Upper lobe of left lung (tissue), 6 donors: ENCODE measurements around the gene KLHL25. TPM values are rescaled to one million over a fixed set of nuclear protein-coding genes. Genes with fewer than 3 reads are reported as not detected.

Source experiments
- ATAC-seq, 2 donors: fragments of 200-7000 bp; cut with Tn5 transposase; one replicate each; pipeline ENCODE4 v1.9.1; 2022; ENCODE audit warnings: mild to moderate bottlenecking in 2 of 2, moderate library complexity in 2 of 2; ENCODE audit not compliant: low FRiP score in 2 of 2
- DNase-seq, 2 donors: peaks; one replicate each; pipeline ENCODE4 v3.0.0-alpha.2; 2019 to 2020
- H3K27ac ChIP-seq, 4 donors: fragments of 200-600 bp; sonication (generic); one replicate each; pipeline ENCODE4 v1.5.1; 2016 to 2019
- H3K27me3 ChIP-seq, 4 donors: fragments of 200-600 bp; sonication (generic); one replicate each; pipeline ENCODE4 v1.5.1; 2017 to 2019
- H3K36me3 ChIP-seq, 4 donors: fragments of 200-600 bp; sonication (generic); one replicate each; pipeline ENCODE4 v1.5.1; 2016 to 2019
- H3K4me1 ChIP-seq, 4 donors: fragments of 200-600 bp; sonication (generic); one replicate each; pipeline ENCODE4 v1.5.1; 2018 to 2019
- H3K4me3 ChIP-seq, 4 donors: fragments of 200-600 bp; sonication (generic); one replicate each; pipeline ENCODE4 v1.5.1; 2017 to 2019; ENCODE audit warnings: mild to moderate bottlenecking in 2 of 4, moderate library complexity in 1 of 4
- H3K9me3 ChIP-seq, 4 donors: fragments of 200-600 bp; sonication (generic); one replicate each; pipeline ENCODE4 v1.5.1; 2018 to 2019
- EP300 ChIP-seq, 4 donors: sonication (generic); formaldehyde crosslinking; IDR thresholded peaks; one replicate each; pipeline ENCODE4 v1.5.1; 2017; ENCODE audit warnings: antibody characterized with exemption in 4 of 4, control low read depth in 2 of 4
- POLR2A ChIP-seq, 4 donors: fragments of 450-650 bp; IDR thresholded peaks; one replicate each; pipeline ENCODE4 v1.5.1; 2016 to 2017; ENCODE audit warnings: antibody characterized with exemption in 4 of 4, mild to moderate bottlenecking in 2 of 4
- POLR2AphosphoS5 ChIP-seq, 2 donors: sonication (generic); formaldehyde crosslinking; IDR thresholded peaks; one replicate each; pipeline ENCODE4 v1.5.1; 2017; ENCODE audit warnings: antibody characterized with exemption in 2 of 2
- WGBS, 2 donors: methylation state at CpG; one replicate each; pipeline ENCODE4 v1.1.5; 2017 to 2018; 5-methylcytosine and 5-hydroxymethylcytosine counted together
- total RNA-seq, 6 donors: library from RNA; depleted of rRNA in 4 of 6; stranded (reverse); fragments of >200 nt in 4 of 6; gene quantifications; one replicate each; pipeline versions ENCODE4 v1.1.0 to v1.2.1, GENCODE V29; 2016 to 2021
- TF ChIP-seq, protein P1 (sequence below), 6 experiments: fragments of 450-650 bp in 4 of 6; fragments of 200-600 bp in 2 of 6; sonication (generic) in 2 of 6; IDR thresholded peaks; one replicate each; pipeline ENCODE4 v1.5.1; 2016 to 2019; ENCODE audit warnings: antibody characterized with exemption in 6 of 6
- donor health status: DM: no; HTN: no; CAD: no; lungs with moderate emphysema.
- donor health status: DM: no; HTN: yes; CAD: no; lungs with severe emphysema.

Gene KLHL25
- total RNA-seq, 6 donors from 2014 or later, result 3.0 to 24.1 (median 5.6) TPM

GRCh38 chr15:85838655-85839054 is 43.9 kb upstream of the KLHL25 start:
- H3K27ac ChIP-seq, result no peak overlapping the region
- DNase-seq (no peak), ATAC-seq (no peak)
- H3K9me3 ChIP-seq, result no peaks in the 10 kb centered on the region
- WGBS, 2 donors, result 87 to 90% methylated on average over 8 of the region's 8 CpGs
- H3K4me3 ChIP-seq, result no peak overlapping the region
- TF ChIP-seq POLR2AphosphoS5 (IDR thresholded peaks at IDR 0.05), result no peak
- TF ChIP-seq, protein P1, sequence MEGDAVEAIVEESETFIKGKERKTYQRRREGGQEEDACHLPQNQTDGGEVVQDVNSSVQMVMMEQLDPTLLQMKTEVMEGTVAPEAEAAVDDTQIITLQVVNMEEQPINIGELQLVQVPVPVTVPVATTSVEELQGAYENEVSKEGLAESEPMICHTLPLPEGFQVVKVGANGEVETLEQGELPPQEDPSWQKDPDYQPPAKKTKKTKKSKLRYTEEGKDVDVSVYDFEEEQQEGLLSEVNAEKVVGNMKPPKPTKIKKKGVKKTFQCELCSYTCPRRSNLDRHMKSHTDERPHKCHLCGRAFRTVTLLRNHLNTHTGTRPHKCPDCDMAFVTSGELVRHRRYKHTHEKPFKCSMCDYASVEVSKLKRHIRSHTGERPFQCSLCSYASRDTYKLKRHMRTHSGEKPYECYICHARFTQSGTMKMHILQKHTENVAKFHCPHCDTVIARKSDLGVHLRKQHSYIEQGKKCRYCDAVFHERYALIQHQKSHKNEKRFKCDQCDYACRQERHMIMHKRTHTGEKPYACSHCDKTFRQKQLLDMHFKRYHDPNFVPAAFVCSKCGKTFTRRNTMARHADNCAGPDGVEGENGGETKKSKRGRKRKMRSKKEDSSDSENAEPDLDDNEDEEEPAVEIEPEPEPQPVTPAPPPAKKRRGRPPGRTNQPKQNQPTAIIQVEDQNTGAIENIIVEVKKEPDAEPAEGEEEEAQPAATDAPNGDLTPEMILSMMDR (IDR thresholded peaks at IDR 0.05), result no peak
- TF ChIP-seq POLR2A (IDR thresholded peaks at IDR 0.05), result no peak
- no peak for TF ChIP-seq EP300 (IDR thresholded peaks at IDR 0.05)
- H3K36me3 ChIP-seq, result no peaks in the 10 kb centered on the region
- peaks cover 0 to 11% (median 10%) of the 10 kb centered on the region in 4 donors for H3K4me1 ChIP-seq
- H3K27me3 ChIP-seq, result no peaks in the 10 kb centered on the region

GRCh38 chr15:85837881-85838280 is 43.2 kb upstream of the KLHL25 start:
- Histone ChIP-seq H3K9me3 (no peaks in the 10 kb centered on the region), H3K27ac (no peak overlapping the region), H3K27me3 (no peaks in the 10 kb centered on the region), H3K4me1 (peaks cover 0 to 11% (median 10%) of the 10 kb centered on the region in 4 donors), H3K4me3 (no peak overlapping the region), H3K36me3 (no peaks in the 10 kb centered on the region)
- 55 to 73% methylated on average over 2 of the region's 2 CpGs for WGBS, 2 donors
- TF ChIP-seq POLR2AphosphoS5 (IDR thresholded peaks at IDR 0.05) (no peak), POLR2A (IDR thresholded peaks at IDR 0.05) (no peak)
- TF ChIP-seq, protein P1 (IDR thresholded peaks at IDR 0.05), result no peak
- ATAC-seq (no peak), DNase-seq (no peak)

DNA sequence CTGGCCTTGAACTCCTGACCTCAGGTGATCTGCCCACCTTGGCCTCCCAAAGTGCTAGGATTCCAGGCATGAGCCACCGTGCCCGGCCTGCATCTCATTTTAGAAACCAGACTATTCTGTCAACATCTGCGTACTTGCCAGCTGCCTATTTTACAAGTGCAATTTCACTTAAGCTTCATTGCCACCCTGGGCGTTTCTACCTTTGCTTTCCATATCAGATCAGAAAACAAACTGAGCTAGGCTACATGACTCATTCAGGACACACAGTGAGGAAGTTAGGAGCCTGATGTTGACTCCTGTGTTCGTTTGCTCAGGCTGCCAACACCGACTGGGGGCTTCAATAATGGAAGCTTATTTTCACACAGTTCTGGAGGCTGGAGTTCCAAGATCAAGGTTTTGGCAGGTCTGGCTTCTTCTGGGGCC is 42.3 kb upstream of the KLHL25 start:
- TF ChIP-seq POLR2A (IDR thresholded peaks at IDR 0.05) (no peak), EP300 (IDR thresholded peaks at IDR 0.05) (no peak)
- DNase-seq, result peak in 1 of 2 donors; percentile 25
- WGBS, 2 donors, result 56 to 59% methylated on average over 6 of the region's 6 CpGs
- H3K36me3 ChIP-seq, result no peaks in the 10 kb centered on the region
- peaks cover 0 to 11% (median 10%) of the 10 kb centered on the region in 4 donors for H3K4me1 ChIP-seq
- no peak for ATAC-seq
- H3K4me3 ChIP-seq, result no peak overlapping the region
- H3K27ac ChIP-seq, result no peak overlapping the region
- no peaks in the 10 kb centered on the region for H3K9me3 ChIP-seq
- H3K27me3 ChIP-seq, result no peaks in the 10 kb centered on the region

DNA sequence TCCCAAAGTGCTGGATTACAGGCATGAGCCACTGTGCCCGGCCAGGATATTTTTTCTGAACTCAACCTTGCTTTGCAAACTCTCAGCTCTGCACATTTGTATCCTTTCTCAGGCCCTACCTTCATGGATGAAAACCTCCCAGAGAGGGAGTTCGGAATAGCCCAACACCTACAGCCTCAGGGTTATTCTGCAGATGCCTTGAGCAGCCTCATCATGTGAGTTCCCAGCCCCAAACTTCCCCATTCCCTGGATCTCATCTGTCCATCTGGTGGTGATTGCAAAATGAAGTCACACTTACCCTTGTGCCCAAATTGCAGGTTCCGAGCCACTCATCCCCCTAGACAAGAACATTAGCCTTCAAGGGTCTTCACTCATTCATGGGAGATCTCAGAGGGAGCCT is 39.9 kb upstream of the KLHL25 start:
- Histone ChIP-seq H3K27me3 (no peaks in the 10 kb centered on the region), H3K9me3 (no peaks in the 10 kb centered on the region), H3K27ac (no peak overlapping the region), H3K4me1 (no peaks in the 10 kb centered on the region), H3K4me3 (no peak overlapping the region), H3K36me3 (no peaks in the 10 kb centered on the region)
- WGBS, 2 donors, result 81 to 83% methylated on average over 3 of the region's 3 CpGs
- DNase-seq, result no peak
- no peak for ATAC-seq
- TF ChIP-seq POLR2A (IDR thresholded peaks at IDR 0.05) (no peak), EP300 (IDR thresholded peaks at IDR 0.05) (no peak), POLR2AphosphoS5 (IDR thresholded peaks at IDR 0.05) (no peak)
- TF ChIP-seq, protein P1 (IDR thresholded peaks at IDR 0.05), result no peak

DNA sequence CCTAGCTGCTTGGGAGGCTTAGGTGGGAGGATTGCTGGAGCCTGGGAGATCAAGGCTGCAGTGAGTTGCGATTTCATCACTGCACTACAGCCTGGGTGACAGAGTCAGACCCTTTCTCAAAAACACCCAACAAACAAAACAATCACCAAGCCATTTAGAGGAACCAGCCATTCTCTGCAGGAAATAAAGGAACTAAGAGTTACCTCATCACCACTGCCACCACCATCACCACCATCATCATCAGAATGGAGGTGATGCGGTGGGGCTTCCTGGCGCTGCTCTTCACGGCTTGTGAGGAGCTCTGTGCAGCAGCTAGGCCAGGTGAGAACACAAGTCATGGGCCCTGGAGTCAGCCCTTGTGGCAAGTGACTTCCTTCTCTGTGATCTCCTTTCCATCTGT is 37.7 kb upstream of the KLHL25 start:
- Histone ChIP-seq H3K4me3 (no peak overlapping the region), H3K9me3 (no peaks in the 10 kb centered on the region), H3K4me1 (no peaks in the 10 kb centered on the region), H3K27me3 (no peaks in the 10 kb centered on the region), H3K27ac (no peak overlapping the region), H3K36me3 (no peaks in the 10 kb centered on the region)
- WGBS, 2 donors, result 71 to 79% methylated on average over 4 of the region's 4 CpGs
- no peak for DNase-seq
- TF ChIP-seq, protein P1 (IDR thresholded peaks at IDR 0.05), result no peak
- TF ChIP-seq EP300 (IDR thresholded peaks at IDR 0.05), result no peak
- no peak for TF ChIP-seq POLR2AphosphoS5 (IDR thresholded peaks at IDR 0.05)
- TF ChIP-seq POLR2A (IDR thresholded peaks at IDR 0.05), result no peak
- peak in 1 of 2 donors; percentile 34 for ATAC-seq
